ENCODE data around the gene PHACTR1. TPM values are rescaled to one million over a fixed set of nuclear protein-coding genes. Genes with fewer than 3 reads are reported as not detected.
A peak's percentile ranks its signal among the peaks of the same experiment; 100 is the strongest.

The PHACTR1 gene
- total and polyA plus RNA-seq, 9 of the 15 experiments (the other 6 are each of a cell fraction or from before 2014, with no cell fraction given): 11.5 to 32.6 (median 22.0) TPM

GRCh38 chr6:13308332-13308731 is 591.8 kb downstream of the PHACTR1 start:
- TF ChIP-seq ZBTB11 (CRISPR knock-in tag; IDR thresholded peaks at IDR 0.05) (0 out of 6 replicates have a peak, but pooled peaks of 1 of the 3 experiments have one; percentile 25), SMARCC2 (IDR thresholded peaks at IDR 0.05; ENCODE audit: low read depth) (no peak)
- FAIRE-seq (no peak), ATAC-seq (no peak; the same call in 2 of the 3 replicates), DNase-seq (ENCODE audit: extremely low read depth in 1 of 4, low spot score in 3 of 4) (no peak)
- Histone ChIP-seq H3K4me3 (no peak overlapping the region), H3K79me2 (ENCODE audit: control insufficient read depth, insufficient read depth, low read length) (no peaks in the 10 kb centered on the region), H3K4me1 (replicated peaks in 1 of 2; ENCODE audit: control insufficient read depth in 2 of 2, insufficient read depth in 2 of 2, low read length in 2 of 2) (peaks cover 0 to 21% of the 10 kb centered on the region in 2 experiments; a peak in 4 of 5 replicates), H3K4me2 (ENCODE audit: insufficient read depth, low read length) (no peak overlapping the region), H4K20me1 (replicated peaks; ENCODE audit: control insufficient read depth, insufficient read depth, low read length) (no peaks in the 10 kb centered on the region), H3K9me3 (replicated peaks; ENCODE audit: control insufficient read depth, insufficient read depth, low read depth, low read length) (no peaks in the 10 kb centered on the region), H3K27ac (ENCODE audit: extremely low read depth, low read depth, low read length) (no peak overlapping the region; the same call in 2 of the 3 replicates), H3K27me3 (ENCODE audit: control insufficient read depth in 2 of 2, insufficient read depth in 2 of 2, low read length in 2 of 2) (no peaks in the 10 kb centered on the region), H3K36me3 (ENCODE audit: control insufficient read depth, insufficient read depth, low read length) (peaks cover 81% of the 10 kb centered on the region), H2AFZ (ENCODE audit: low read depth, low read length) (no peak overlapping the region; the same call in 1 of the 2 replicates), H3K9me1 (ENCODE audit: control insufficient read depth, insufficient read depth, low read length) (no peaks in the 10 kb centered on the region), H3K9ac (ENCODE audit: insufficient read depth in 1 of 2, low read depth in 2 of 2, low read length in 2 of 2) (0 out of 4 replicates have a peak overlapping the region, but pooled peaks of 1 of the 2 experiments have one; percentile 2)
- POLR2A ChIA-PET: interaction anchor here (0.9 to 1.5 kb wide), 2 partner anchors 10 to 11 kb away, joined by 3 to 4 read pairs; no protein-coding TSS in a partner anchor
- 94% methylated on average over 1 of the region's 1 CpG for WGBS (ENCODE audit: insufficient coverage, low coverage, missing lambda C conversion rate)
- in situ Hi-C loops (cut with MboI) (no loop called here), intact Hi-C loops (cut with micrococcal nuclease) (no loop called here)
- BruUV-seq (replicated peaks): no TSS peak
- CTCF ChIA-PET (ENCODE audit: low intra/inter-chr PET ratio): interaction anchor here (0.6 kb wide), 2 partner anchors 24 to 56 kb away, joined by 4 read pairs; no protein-coding TSS in a partner anchor
